Measurements from ENCODE around the gene PTPRK.

- TF ChIP-seq PHF20 (CRISPR knock-in tag; IDR thresholded peaks at IDR 0.05), result no peak
- TF ChIP-seq CTCF (CRISPR knock-in tag; IDR thresholded peaks at IDR 0.05), result no peak
- no peak for TF ChIP-seq FUBP1 (CRISPR knock-in tag; IDR thresholded peaks at IDR 0.05; ENCODE audit: borderline replicate concordance)
- TF ChIP-seq ZNF629 (CRISPR knock-in tag; conservative IDR thresholded peaks at IDR 0.05), result no peak
- no peak for TF ChIP-seq ATF3 (CRISPR knock-in tag; IDR thresholded peaks at IDR 0.05)
- no peak for TF ChIP-seq RAD21 (CRISPR knock-in tag; IDR thresholded peaks at IDR 0.05)
- no peak for TF ChIP-seq MAX (IDR thresholded peaks at IDR 0.05)
- TF ChIP-seq SKIL (CRISPR knock-in tag; IDR thresholded peaks at IDR 0.05; ENCODE audit: borderline replicate concordance), result no peak
- no peak for TF ChIP-seq SMYD3 (CRISPR knock-in tag; IDR thresholded peaks at IDR 0.05)
- no peak for TF ChIP-seq RARA (CRISPR knock-in tag; IDR thresholded peaks at IDR 0.05)
- no peak for TF ChIP-seq IRF1 (CRISPR knock-in tag; IDR thresholded peaks at IDR 0.05; ENCODE audit: low read depth)
- no peak for TF ChIP-seq PAX8 (CRISPR knock-in tag; IDR thresholded peaks at IDR 0.05; ENCODE audit: borderline replicate concordance)
- no peak for TF ChIP-seq MAFK (conservative IDR thresholded peaks at IDR 0.05 in 1 of 2, IDR thresholded peaks at IDR 0.05 in 1 of 2; ENCODE audit: low read length in 2 of 2)
Observed at GRCh38 chr6:128483472-128484135, 36.8 kb downstream of the PTPRK start.

Data from HepG2 (cell line).